ACC112 (cell line): ENCODE measurements around the gene TIMM29.
A peak's percentile ranks its signal among the peaks of the same experiment; 100 is the strongest.

Experiments used
- H2AFZ ChIP-seq: fragments of 200-600 bp; sonication (generic); one replicate; pipeline ENCODE4 v1.6.0; 2017; ENCODE audit warnings: antibody characterized with exemption, low read length; ENCODE audit not compliant: unreplicated experiment
- H3K27ac ChIP-seq: fragments of 200-600 bp; sonication (generic); 2 replicates; pipeline ENCODE4 v1.5.1; 2014; ENCODE audit warnings: low read depth, mild to moderate bottlenecking, antibody characterized with exemption, low read length, moderate library complexity
- H3K27me3 ChIP-seq: fragments of 200-600 bp; sonication (generic); 2 replicates; pipeline ENCODE4 v1.6.1; 2014; ENCODE audit warnings: mild to moderate bottlenecking, antibody characterized with exemption, low read length, moderate library complexity, mixed read lengths; ENCODE audit not compliant: insufficient read depth
- H3K36me3 ChIP-seq: fragments of 200-600 bp; sonication (generic); 2 replicates; pipeline ENCODE4 v1.6.1; 2016; ENCODE audit warnings: mild to moderate bottlenecking, antibody characterized with exemption, low read length, moderate library complexity, mixed read lengths; ENCODE audit not compliant: insufficient read depth
- H3K4me1 ChIP-seq: fragments of 200-600 bp; sonication (generic); one replicate; pipeline ENCODE4 v1.6.1; 2016; ENCODE audit warnings: low read length, mixed read lengths; ENCODE audit not compliant: insufficient read depth, unreplicated experiment, control insufficient read depth
- H3K4me3 ChIP-seq: fragments of 200-600 bp; sonication (generic); 2 replicates; pipeline ENCODE4 v1.5.1; 2014; ENCODE audit warnings: mild to moderate bottlenecking, low read depth, low read length
- H3K79me2 ChIP-seq: fragments of 200-600 bp; sonication (generic); one replicate; pipeline ENCODE4 v1.6.0; 2016; ENCODE audit warnings: low read length; ENCODE audit not compliant: control insufficient read depth, unreplicated experiment, insufficient read depth

TIMM29 gene

GRCh38 chr19:10928563-10929401, at the start of gene TIMM29, which contains the start of gene YIPF2:
TSS of gene TIMM29 (plus strand) at chr19:10928811. CDS start at chr19:10928823, 12 bp downstream.
TSS of gene YIPF2 (minus strand) at chr19:10928639. CDS start at chr19:10928410, 229 bp downstream.
- Histone ChIP-seq H3K79me2 (peaks cover 34% of the 10 kb centered on the region), H3K27me3 (no peaks in the 10 kb centered on the region), H3K4me1 (peaks cover 10% of the 10 kb centered on the region), H2AFZ (peak within 1 kb of the TSS; percentile 68), H3K36me3 (0 out of 2 replicates have a peak, but pooled peaks cover 3% of the 10 kb centered on the region), H3K27ac (peak within 1 kb of the TSS; percentile 34; the same call in 1 of the 2 replicates), H3K4me3 (peak within 1 kb of the TSS; percentile 92)

DNA sequence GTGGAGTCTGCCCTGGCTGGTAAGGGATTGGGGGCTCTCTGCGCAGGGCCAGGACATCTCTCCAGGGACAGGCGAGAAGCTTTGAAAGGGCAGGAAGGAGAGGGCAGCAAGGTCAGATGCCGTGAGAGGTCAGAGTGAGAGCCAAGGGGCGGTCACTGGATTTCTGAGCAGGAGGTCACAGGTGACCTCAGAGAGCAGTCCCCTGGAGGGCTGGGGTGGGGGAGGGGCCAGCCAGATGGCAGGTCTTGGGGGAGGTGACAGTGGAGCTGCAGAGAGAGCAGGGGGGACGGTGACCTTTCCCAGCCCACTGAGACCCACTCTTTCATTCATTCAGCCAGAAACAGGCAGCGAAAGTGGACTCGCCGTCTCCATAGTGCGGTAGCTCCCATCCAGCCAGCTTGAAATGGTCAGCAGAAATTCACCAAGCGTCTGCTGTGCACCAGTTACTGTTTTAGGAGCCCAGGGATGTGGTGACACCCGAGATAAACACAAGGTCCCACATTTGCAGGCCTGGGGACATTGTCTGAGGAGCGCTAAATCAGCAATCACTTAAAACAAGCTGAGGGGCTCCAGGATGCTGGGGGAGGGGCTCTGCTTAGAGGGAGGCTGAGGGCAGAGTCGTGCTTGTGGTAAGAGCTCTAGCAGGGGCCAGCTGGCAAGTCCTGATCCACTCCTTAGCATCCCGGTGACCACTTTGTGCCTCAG, 47.1 kb upstream of the TIMM29 start:
- Histone ChIP-seq H3K4me3 (no peak overlapping the region), H3K27ac (no peak overlapping the region), H2AFZ (no peak overlapping the region), H3K27me3 (no peaks in the 10 kb centered on the region), H3K79me2 (peaks cover 55% of the 10 kb centered on the region), H3K4me1 (peaks cover 15% of the 10 kb centered on the region), H3K36me3 (no peaks in the 10 kb centered on the region)

GRCh38 chr19:10882108-10882457, 46.5 kb upstream of the TIMM29 start:
- Histone ChIP-seq H2AFZ (no peak overlapping the region), H3K4me1 (peaks cover 11% of the 10 kb centered on the region), H3K27me3 (no peaks in the 10 kb centered on the region), H3K4me3 (no peak overlapping the region), H3K36me3 (no peaks in the 10 kb centered on the region), H3K79me2 (peaks cover 55% of the 10 kb centered on the region), H3K27ac (no peak overlapping the region)

DNA sequence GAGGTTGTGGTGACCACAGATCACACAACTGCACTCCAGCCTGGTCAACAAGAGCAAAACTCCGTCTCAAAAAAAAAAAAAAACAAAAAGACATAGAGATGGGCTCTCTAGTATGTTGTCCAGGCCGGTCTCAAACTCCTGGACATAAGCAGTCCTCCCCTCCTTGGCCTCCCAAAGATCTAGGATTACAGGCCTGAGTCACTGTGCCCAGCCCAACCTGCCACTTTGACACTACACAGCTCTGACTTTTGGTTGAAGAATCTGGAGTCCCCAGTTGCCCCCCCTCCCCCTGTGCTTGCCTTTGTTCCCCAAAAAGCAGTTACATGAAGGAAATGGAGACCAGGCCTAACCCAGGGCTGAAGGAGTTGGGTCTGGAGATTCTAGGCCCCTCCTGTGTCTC, 44.3 kb upstream of the TIMM29 start:
- H3K27ac ChIP-seq, result no peak overlapping the region
- H3K4me3 ChIP-seq, result no peak overlapping the region
- H3K36me3 ChIP-seq, result no peaks in the 10 kb centered on the region
- no peaks in the 10 kb centered on the region for H3K27me3 ChIP-seq
- H2AFZ ChIP-seq, result no peak overlapping the region
- no peaks in the 10 kb centered on the region for H3K4me1 ChIP-seq
- H3K79me2 ChIP-seq, result peaks cover 46% of the 10 kb centered on the region

DNA sequence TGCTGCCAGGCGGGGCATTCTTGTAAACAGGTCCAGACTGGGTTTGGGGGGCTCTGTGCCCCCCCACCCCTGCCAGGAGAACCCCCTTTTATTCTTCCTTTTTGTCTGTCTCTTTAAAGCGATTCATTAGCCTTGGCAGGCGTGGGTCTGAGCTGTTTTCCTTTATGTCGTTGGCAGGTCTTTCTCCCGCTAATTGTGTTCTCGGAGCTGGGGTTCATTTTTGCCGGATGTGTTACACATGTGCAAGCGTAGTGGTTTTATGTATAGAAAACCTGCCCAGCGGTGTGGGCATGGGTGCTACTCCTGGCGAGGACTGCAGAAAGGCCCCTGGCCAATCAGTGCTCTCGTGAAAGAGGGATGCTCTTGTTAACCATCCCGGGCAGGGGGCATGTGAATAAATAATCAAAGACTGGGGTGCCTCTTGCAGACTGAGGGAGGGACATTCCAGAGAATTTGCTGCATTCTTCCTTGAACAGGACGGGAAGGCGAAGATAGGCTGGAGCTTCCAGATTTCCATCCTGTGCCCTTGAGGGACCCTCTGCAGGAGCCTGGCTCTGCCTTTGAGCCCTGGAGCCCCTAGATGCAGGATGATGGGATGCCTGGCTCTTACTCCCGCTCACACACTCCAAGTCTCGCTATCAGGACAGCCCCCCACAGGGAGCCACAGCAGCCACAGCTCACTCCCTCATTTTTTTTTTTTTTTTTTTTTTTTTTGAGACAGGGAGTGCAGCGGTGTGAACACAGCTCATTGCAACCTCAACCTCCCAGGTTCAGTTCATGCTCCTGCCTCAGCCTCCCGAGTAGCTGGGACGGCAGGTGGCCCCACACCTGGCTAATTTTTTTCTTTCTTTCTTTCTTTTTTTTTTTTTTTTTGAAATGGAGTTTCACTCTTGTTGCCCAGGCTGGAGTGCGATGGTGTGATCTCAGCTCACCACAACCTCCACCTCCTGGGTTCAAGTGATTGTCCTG, 43.1 kb upstream of the TIMM29 start:
- no peak overlapping the region for H3K4me3 ChIP-seq
- H3K36me3 ChIP-seq, result no peaks in the 10 kb centered on the region
- H3K4me1 ChIP-seq, result no peaks in the 10 kb centered on the region
- H2AFZ ChIP-seq, result no peak overlapping the region
- peaks cover 38% of the 10 kb centered on the region for H3K79me2 ChIP-seq
- no peaks in the 10 kb centered on the region for H3K27me3 ChIP-seq
- H3K27ac ChIP-seq, result no peak overlapping the region

- H2AFZ ChIP-seq, result no peak overlapping the region
- H3K27ac ChIP-seq, result no peak overlapping the region
- no peaks in the 10 kb centered on the region for H3K4me1 ChIP-seq
- no peaks in the 10 kb centered on the region for H3K36me3 ChIP-seq
- H3K4me3 ChIP-seq, result no peak overlapping the region
- no peaks in the 10 kb centered on the region for H3K27me3 ChIP-seq
- H3K79me2 ChIP-seq, result peaks cover 27% of the 10 kb centered on the region
These were observed 40.8 kb upstream of the TIMM29 start for GRCh38 chr19:10887616-10888367.

- Histone ChIP-seq H2AFZ (no peak overlapping the region), H3K79me2 (peaks cover 23% of the 10 kb centered on the region), H3K36me3 (no peaks in the 10 kb centered on the region), H3K4me1 (no peaks in the 10 kb centered on the region), H3K27ac (no peak overlapping the region), H3K4me3 (no peak overlapping the region), H3K27me3 (no peaks in the 10 kb centered on the region)
These were observed 40.2 kb upstream of the TIMM29 start for GRCh38 chr19:10888421-10888866.

- Histone ChIP-seq H3K79me2 (peaks cover 22% of the 10 kb centered on the region), H3K4me1 (no peaks in the 10 kb centered on the region), H3K27ac (no peak overlapping the region), H3K4me3 (no peak overlapping the region), H2AFZ (no peak overlapping the region), H3K36me3 (no peaks in the 10 kb centered on the region), H3K27me3 (no peaks in the 10 kb centered on the region)
These were observed 38.7 kb upstream of the TIMM29 start for GRCh38 chr19:10889880-10890279.

DNA sequence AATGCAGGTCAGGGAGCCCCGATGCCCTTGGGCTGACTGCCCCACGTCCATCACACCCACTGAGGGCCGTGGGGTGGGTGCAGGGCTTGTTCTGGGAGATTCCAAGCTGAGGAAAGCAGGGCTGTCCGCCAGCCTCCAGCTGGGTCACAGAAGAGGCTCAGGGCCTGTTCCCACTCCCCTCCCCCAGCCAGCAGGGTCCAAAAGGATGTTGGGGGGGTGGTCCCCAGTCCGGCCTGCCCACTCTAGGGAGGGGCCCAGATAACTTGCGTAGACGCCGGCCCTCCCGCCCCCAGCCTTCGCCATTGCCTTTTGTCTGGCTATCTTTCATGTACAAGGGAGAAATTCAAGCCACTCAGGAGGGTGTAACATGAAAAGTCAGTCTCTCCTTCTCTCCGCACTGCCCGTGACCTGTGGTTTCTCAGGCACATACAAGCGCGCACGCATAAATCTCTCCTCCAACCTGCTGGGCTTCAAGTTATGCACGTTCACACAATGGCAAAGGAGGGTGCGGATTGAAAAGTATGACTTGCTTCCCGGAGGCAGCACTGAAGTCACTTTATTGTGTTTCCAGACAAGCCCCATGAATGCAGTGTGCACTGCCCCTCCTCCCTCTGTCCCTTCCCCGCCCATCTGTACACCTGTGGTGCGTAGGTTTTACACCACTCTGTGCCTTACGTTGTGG, 37.1 kb upstream of the TIMM29 start:
- Histone ChIP-seq H3K27me3 (no peaks in the 10 kb centered on the region), H3K79me2 (peaks cover 21% of the 10 kb centered on the region), H3K4me1 (no peaks in the 10 kb centered on the region), H2AFZ (no peak overlapping the region), H3K36me3 (no peaks in the 10 kb centered on the region), H3K27ac (no peak overlapping the region), H3K4me3 (no peak overlapping the region)
